Ovary (tissue), 9 donors: ENCODE measurements around the gene EMID1. TPM values are rescaled to one million over a fixed set of nuclear protein-coding genes. Genes with fewer than 3 reads are reported as not detected.

ENCODE experiments used
- DNase-seq, 5 donors: peaks; one replicate each; pipeline ENCODE4 v3.0.0-alpha.2; 2019 to 2020
- H3K27ac ChIP-seq, 2 donors: fragments of 200-600 bp; one replicate each; pipeline versions ENCODE4 v1.5.1 to v1.8.0; 2019 to 2022
- H3K27me3 ChIP-seq: fragments of 200-600 bp; one replicate; pipeline ENCODE4 v1.8.0; 2022
- H3K36me3 ChIP-seq: fragments of 200-600 bp; sonication (generic); one replicate; pipeline ENCODE4 v1.5.1; 2019
- H3K4me1 ChIP-seq: one replicate; pipeline ENCODE4 v1.8.1; 2013; ENCODE audit warnings: mild to moderate bottlenecking, moderate library complexity; ENCODE audit not compliant: insufficient read depth
- H3K4me3 ChIP-seq: fragments of 200-600 bp; sonication (generic); one replicate; pipeline ENCODE4 v1.5.1; 2017
- H3K9me3 ChIP-seq, 2 donors: fragments of 200-600 bp in 1 of 2; sonication (generic) in 1 of 2; one replicate each; pipeline versions ENCODE4 v1.5.1 to v1.8.1; 2013 to 2019; ENCODE audit warnings: mild to moderate bottlenecking in 1 of 2, moderate library complexity in 1 of 2
- CTCF ChIP-seq, 3 donors: fragments of 450-650 bp in 2 of 3; fragments of 200-600 bp in 1 of 3; IDR thresholded peaks; one replicate each; pipeline versions ENCODE4 v1.5.1 to v1.8.0; 2016 to 2022; ENCODE audit warnings: antibody characterized with exemption in 3 of 3, mild to moderate bottlenecking in 1 of 3
- EP300 ChIP-seq: sonication (generic); formaldehyde crosslinking; IDR thresholded peaks from one replicate; pipeline ENCODE4 v1.6.1; 2017; ENCODE audit warnings: antibody characterized with exemption
- POLR2A ChIP-seq: fragments of 450-650 bp; IDR thresholded peaks from one replicate; pipeline ENCODE4 v1.6.1; 2017; ENCODE audit warnings: antibody characterized with exemption, mild to moderate bottlenecking, moderate library complexity
- WGBS, 3 donors: extraction: QIAGEN DNeasy Blood & Tissue Kit in 1 of 3; methylation state at CpG; one replicate each; pipeline versions ENCODE4 v1.1.5 to v1.1.7; 2013 to 2017; 5-methylcytosine and 5-hydroxymethylcytosine counted together
- intact Hi-C, 4 donors: fragments of 100-400 bp; cut with DNase I; formaldehyde crosslinking; loops; one replicate each; pipeline versions ENCODE4 v1.11.0 to v1.15.1; 2022 to 2023
- polyA plus RNA-seq, 2 donors: library from polyadenylated mRNA; stranded (reverse); fragments of 200-250 nt in 1 of 2; fragments of 350-450 nt in 1 of 2; fragmentation: Illumina TruSeq in 1 of 2; extraction: RNeasy Lipid Tissue Mini Kit (QIAGEN cat#74804) in 1 of 2; gene quantifications; one replicate each; pipeline ENCODE4 v1.2.3, GENCODE V29; 2013 to 2014
- total RNA-seq, 7 donors: library from RNA; depleted of rRNA in 2 of 7; stranded (reverse); fragments of >200 nt in 2 of 7; fragmentation: NEBNext Ultra II Directional in 3 of 7; extraction: Animal tissue kit (Norgen Biotek cat#: 25700) in 3 of 7; gene quantifications; one replicate each; pipeline versions ENCODE4 v1.1.0 to v1.2.4, GENCODE V29; 2016 to 2023
- donor health status: DM: no; HTN: no; CAD: no; lungs with moderate emphysema.
- donor health status: DM: no; HTN: no; CAD: no.
- donor health status: Bipolar disorder and iron deficiency.
- donor health status: DM: yes; HTN: yes; CAD: no.
- donor health status: DM: no; HTN: no; CAD: no.
- donor health status: DM: yes; HTN: yes; CAD: no.

EMID1 gene
- total and polyA plus RNA-seq, 9 donors = 2.6 to 11.2 (median 8.6) TPM

GRCh38 chr22:29265305-29265704 lies 59.6 kb downstream of the EMID1 start:
- no peak for TF ChIP-seq CTCF (IDR thresholded peaks at IDR 0.05)
- no peak for TF ChIP-seq POLR2A
- TF ChIP-seq EP300 = no peak
- H3K9me3 ChIP-seq = no peaks in the 10 kb centered on the region
- H3K27me3 ChIP-seq = no peaks in the 10 kb centered on the region
- peaks cover 7% of the 10 kb centered on the region for H3K4me1 ChIP-seq
- no peaks in the 10 kb centered on the region for H3K36me3 ChIP-seq
- DNase-seq = peak in 1 of 5 donors; percentile 23
- intact Hi-C loops = no loop called here
- no peak overlapping the region for H3K4me3 ChIP-seq
- 79 to 83% (median 81%) methylated on average over 7 of the region's 7 CpGs for WGBS, 3 donors
- H3K27ac ChIP-seq = no peak overlapping the region

GRCh38 chr22:29265929-29266328 lies 60.2 kb downstream of the EMID1 start:
- TF ChIP-seq POLR2A (no peak), CTCF (IDR thresholded peaks at IDR 0.05) (no peak), EP300 (no peak)
- no peaks in the 10 kb centered on the region for H3K27me3 ChIP-seq
- no peaks in the 10 kb centered on the region for H3K9me3 ChIP-seq
- WGBS, 3 donors = 34 to 41% (median 34%) methylated on average over 4 of the region's 4 CpGs
- H3K4me3 ChIP-seq = no peak overlapping the region
- H3K27ac ChIP-seq = no peak overlapping the region
- peaks cover 9% of the 10 kb centered on the region for H3K4me1 ChIP-seq
- H3K36me3 ChIP-seq = no peaks in the 10 kb centered on the region
- DNase-seq = peak in 4 of 5 donors; percentile 27 to 61 (median 34)
- intact Hi-C loops = no loop called here

- Histone ChIP-seq H3K36me3 (no peaks in the 10 kb centered on the region), H3K27ac (peak overlapping the region; percentile 84 to 99), H3K27me3 (no peaks in the 10 kb centered on the region), H3K4me1 (peaks cover 11% of the 10 kb centered on the region), H3K9me3 (no peaks in the 10 kb centered on the region), H3K4me3 (peak overlapping the region; percentile 98)
- 11 to 12% (median 11%) methylated on average over 12 to 13 of the region's 13 CpGs for WGBS, 3 donors
- no peak for TF ChIP-seq CTCF (IDR thresholded peaks at IDR 0.05)
- TF ChIP-seq POLR2A = no peak
- no peak for TF ChIP-seq EP300
- DNase-seq = peak in 1 of 5 donors; percentile 27
- intact Hi-C loops = no loop called here
Measured at GRCh38 chr22:29266564-29267461, 61.1 kb downstream of the EMID1 start.

GRCh38 chr22:29267462-29267857 lies 61.8 kb downstream of the EMID1 start:
- Histone ChIP-seq H3K36me3 (no peaks in the 10 kb centered on the region), H3K27me3 (no peaks in the 10 kb centered on the region), H3K9me3 (no peaks in the 10 kb centered on the region), H3K4me1 (peaks cover 11% of the 10 kb centered on the region), H3K27ac (peak overlapping the region; percentile 84 to 99), H3K4me3 (peak overlapping the region; percentile 98)
- WGBS, 3 donors = 0 to 1% (median 0%) methylated on average over 28 to 32 of the region's 32 CpGs
- intact Hi-C loops = no loop called here
- no peak for TF ChIP-seq EP300
- no peak for TF ChIP-seq CTCF (IDR thresholded peaks at IDR 0.05)
- no peak for TF ChIP-seq POLR2A
- DNase-seq = no peak
